ENCODE results near the gene COL26A1.

The COL26A1 gene

DNA sequence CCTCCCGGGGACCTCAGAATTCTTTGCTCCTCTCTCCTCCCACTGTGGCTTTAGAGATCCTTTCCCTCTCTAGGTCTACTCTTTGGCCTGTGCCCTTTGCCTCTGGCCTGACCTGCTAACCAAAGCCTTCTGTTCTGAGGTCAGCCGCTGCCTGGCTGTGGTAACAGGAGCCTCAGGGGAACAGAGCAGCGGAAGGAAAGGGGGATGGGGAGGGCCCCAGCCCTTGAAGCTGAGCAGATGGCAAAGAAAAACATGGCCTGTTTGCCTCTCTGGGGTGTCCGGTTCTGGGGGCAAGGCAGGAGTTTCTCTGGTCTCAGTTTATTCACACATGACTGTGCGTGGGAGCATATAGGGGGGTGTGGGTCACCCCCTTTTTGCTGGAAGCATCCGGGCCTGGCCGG is 28.2 kb downstream of the COL26A1 start:
- H3K4me1 ChIP-seq (ENCODE audit: control insufficient read depth, insufficient read depth, low read length), result 0 out of 2 replicates have a peak, but pooled peaks cover 2% of the 10 kb centered on the region
- POLR2A ChIA-PET, result no interaction called here
- CTCF ChIA-PET, result interaction anchor here (2.0 kb wide), 1 partner anchor 20 kb away, joined by 7 read pairs; no protein-coding TSS in a partner anchor
- H3K27ac ChIP-seq (ENCODE audit: extremely low read depth, low read depth, low read length), result no peak overlapping the region
- H3K36me3 ChIP-seq (ENCODE audit: control insufficient read depth in 2 of 2, insufficient read depth in 1 of 2, low read length in 2 of 2), result no peaks in the 10 kb centered on the region; a peak in 1 of 3 replicates
- H3K9me3 ChIP-seq (ENCODE audit: control insufficient read depth, insufficient read depth, low read depth, low read length), result no peaks in the 10 kb centered on the region
- H3K4me3 ChIP-seq (ENCODE audit: low read depth, low read length), result no peak overlapping the region
- TF ChIP-seq, protein P1, sequence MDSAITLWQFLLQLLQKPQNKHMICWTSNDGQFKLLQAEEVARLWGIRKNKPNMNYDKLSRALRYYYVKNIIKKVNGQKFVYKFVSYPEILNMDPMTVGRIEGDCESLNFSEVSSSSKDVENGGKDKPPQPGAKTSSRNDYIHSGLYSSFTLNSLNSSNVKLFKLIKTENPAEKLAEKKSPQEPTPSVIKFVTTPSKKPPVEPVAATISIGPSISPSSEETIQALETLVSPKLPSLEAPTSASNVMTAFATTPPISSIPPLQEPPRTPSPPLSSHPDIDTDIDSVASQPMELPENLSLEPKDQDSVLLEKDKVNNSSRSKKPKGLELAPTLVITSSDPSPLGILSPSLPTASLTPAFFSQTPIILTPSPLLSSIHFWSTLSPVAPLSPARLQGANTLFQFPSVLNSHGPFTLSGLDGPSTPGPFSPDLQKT (IDR thresholded peaks at IDR 0.05; ENCODE audit: borderline replicate concordance, low read depth, low read length), result no peak
- TF ChIP-seq ZNF155 (tag by site-specific recombination; IDR thresholded peaks at IDR 0.05) (no peak), ZNF521 (tag by site-specific recombination; IDR thresholded peaks at IDR 0.05) (no peak), ZNF623 (tag by site-specific recombination; IDR thresholded peaks at IDR 0.05) (no peak), ZNF10 (tag by site-specific recombination; IDR thresholded peaks at IDR 0.05) (no peak)
- TF ChIP-seq, protein P2, sequence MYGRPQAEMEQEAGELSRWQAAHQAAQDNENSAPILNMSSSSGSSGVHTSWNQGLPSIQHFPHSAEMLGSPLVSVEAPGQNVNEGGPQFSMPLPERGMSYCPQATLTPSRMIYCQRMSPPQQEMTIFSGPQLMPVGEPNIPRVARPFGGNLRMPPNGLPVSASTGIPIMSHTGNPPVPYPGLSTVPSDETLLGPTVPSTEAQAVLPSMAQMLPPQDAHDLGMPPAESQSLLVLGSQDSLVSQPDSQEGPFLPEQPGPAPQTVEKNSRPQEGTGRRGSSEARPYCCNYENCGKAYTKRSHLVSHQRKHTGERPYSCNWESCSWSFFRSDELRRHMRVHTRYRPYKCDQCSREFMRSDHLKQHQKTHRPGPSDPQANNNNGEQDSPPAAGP (tag by site-specific recombination; IDR thresholded peaks at IDR 0.05), result no peak

DNA sequence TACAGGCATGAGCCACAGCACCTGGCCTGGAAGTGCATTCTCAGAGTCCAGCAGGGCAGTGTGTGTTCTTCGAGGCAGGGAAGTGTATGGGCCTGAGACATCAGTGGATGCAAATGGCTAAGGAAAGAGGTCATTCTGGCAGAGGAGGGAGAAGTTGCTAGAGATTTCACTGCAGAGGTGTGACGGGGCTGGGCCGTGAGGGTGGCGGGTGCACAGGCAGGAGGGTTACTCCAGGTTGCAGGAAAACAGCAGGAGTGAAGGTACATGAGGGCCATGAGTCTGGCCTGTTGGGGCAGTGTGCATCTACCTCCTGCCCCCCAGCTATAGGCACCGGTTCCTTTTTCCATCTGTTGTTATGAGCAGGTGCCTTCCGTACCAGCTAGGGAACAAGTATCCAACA is 29.3 kb downstream of the COL26A1 start:
- Histone ChIP-seq H3K36me3 (ENCODE audit: control insufficient read depth in 2 of 2, insufficient read depth in 1 of 2, low read length in 2 of 2) (no peaks in the 10 kb centered on the region; a peak in 1 of 3 replicates), H3K27ac (ENCODE audit: extremely low read depth, low read depth, low read length) (no peak overlapping the region), H3K9me3 (ENCODE audit: control insufficient read depth, insufficient read depth, low read depth, low read length) (no peaks in the 10 kb centered on the region), H3K4me3 (ENCODE audit: low read depth, low read length) (no peak overlapping the region), H3K4me1 (ENCODE audit: control insufficient read depth, insufficient read depth, low read length) (0 out of 2 replicates have a peak, but pooled peaks cover 2% of the 10 kb centered on the region)
- TF ChIP-seq, protein P3, sequence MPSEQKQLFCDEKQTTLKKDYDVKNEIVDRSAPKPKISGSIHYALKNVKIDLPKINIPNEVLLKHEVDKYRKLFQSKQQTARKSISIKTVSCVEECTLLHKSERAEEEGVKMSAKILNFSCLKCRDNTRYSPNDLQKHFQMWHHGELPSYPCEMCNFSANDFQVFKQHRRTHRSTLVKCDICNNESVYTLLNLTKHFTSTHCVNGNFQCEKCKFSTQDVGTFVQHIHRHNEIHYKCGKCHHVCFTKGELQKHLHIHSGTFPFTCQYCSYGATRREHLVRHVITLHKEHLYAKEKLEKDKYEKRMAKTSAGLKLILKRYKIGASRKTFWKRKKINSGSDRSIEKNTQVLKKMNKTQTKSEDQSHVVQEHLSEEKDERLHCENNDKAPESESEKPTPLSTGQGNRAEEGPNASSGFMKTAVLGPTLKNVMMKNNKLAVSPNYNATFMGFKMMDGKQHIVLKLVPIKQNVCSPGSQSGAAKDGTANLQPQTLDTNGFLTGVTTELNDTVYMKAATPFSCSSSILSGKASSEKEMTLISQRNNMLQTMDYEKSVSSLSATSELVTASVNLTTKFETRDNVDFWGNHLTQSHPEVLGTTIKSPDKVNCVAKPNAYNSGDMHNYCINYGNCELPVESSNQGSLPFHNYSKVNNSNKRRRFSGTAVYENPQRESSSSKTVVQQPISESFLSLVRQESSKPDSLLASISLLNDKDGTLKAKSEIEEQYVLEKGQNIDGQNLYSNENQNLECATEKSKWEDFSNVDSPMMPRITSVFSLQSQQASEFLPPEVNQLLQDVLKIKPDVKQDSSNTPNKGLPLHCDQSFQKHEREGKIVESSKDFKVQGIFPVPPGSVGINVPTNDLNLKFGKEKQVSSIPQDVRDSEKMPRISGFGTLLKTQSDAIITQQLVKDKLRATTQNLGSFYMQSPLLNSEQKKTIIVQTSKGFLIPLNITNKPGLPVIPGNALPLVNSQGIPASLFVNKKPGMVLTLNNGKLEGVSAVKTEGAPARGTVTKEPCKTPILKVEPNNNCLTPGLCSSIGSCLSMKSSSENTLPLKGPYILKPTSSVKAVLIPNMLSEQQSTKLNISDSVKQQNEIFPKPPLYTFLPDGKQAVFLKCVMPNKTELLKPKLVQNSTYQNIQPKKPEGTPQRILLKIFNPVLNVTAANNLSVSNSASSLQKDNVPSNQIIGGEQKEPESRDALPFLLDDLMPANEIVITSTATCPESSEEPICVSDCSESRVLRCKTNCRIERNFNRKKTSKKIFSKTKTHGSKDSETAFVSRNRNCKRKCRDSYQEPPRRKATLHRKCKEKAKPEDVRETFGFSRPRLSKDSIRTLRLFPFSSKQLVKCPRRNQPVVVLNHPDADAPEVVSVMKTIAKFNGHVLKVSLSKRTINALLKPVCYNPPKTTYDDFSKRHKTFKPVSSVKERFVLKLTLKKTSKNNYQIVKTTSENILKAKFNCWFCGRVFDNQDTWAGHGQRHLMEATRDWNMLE (tag by site-specific recombination; conservative IDR thresholded peaks at IDR 0.05; ENCODE audit: low read depth), result no peak
- TF ChIP-seq ZNF830 (tag by site-specific recombination; IDR thresholded peaks at IDR 0.05; ENCODE audit: low read depth), result no peak
- TF ChIP-seq KLF7 (tag by site-specific recombination; IDR thresholded peaks at IDR 0.05; ENCODE audit: borderline replicate concordance), result no peak
- TF ChIP-seq BCL11A (tag by site-specific recombination; IDR thresholded peaks at IDR 0.05; ENCODE audit: low read depth), result no peak
- TF ChIP-seq, protein P4, sequence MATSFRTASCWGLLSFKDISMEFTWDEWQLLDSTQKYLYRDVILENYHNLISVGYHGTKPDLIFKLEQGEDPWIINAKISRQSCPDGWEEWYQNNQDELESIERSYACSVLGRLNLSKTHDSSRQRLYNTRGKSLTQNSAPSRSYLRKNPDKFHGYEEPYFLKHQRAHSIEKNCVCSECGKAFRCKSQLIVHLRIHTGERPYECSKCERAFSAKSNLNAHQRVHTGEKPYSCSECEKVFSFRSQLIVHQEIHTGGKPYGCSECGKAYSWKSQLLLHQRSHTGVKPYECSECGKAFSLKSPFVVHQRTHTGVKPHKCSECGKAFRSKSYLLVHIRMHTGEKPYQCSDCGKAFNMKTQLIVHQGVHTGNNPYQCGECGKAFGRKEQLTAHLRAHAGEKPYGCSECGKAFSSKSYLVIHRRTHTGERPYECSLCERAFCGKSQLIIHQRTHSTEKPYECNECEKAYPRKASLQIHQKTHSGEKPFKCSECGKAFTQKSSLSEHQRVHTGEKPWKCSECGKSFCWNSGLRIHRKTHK (tag by site-specific recombination; IDR thresholded peaks at IDR 0.05), result no peak
- TF ChIP-seq, protein P5, sequence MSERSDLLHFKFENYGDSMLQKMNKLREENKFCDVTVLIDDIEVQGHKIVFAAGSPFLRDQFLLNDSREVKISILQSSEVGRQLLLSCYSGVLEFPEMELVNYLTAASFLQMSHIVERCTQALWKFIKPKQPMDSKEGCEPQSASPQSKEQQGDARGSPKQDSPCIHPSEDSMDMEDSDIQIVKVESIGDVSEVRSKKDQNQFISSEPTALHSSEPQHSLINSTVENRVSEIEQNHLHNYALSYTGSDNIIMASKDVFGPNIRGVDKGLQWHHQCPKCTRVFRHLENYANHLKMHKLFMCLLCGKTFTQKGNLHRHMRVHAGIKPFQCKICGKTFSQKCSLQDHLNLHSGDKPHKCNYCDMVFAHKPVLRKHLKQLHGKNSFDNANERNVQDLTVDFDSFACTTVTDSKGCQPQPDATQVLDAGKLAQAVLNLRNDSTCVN (tag by site-specific recombination; optimal IDR thresholded peaks at IDR 0.05), result no peak
- no peak for TF ChIP-seq ZNF416 (tag by site-specific recombination; IDR thresholded peaks at IDR 0.05)
- TF ChIP-seq, protein P6, sequence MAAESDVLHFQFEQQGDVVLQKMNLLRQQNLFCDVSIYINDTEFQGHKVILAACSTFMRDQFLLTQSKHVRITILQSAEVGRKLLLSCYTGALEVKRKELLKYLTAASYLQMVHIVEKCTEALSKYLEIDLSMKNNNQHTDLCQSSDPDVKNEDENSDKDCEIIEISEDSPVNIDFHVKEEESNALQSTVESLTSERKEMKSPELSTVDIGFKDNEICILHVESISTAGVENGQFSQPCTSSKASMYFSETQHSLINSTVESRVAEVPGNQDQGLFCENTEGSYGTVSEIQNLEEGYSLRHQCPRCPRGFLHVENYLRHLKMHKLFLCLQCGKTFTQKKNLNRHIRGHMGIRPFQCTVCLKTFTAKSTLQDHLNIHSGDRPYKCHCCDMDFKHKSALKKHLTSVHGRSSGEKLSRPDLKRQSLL (tag by site-specific recombination; IDR thresholded peaks at IDR 0.05), result no peak
- TF ChIP-seq, protein P1 (IDR thresholded peaks at IDR 0.05; ENCODE audit: borderline replicate concordance, low read depth, low read length), result no peak
- no peak for TF ChIP-seq SP7 (tag by site-specific recombination; IDR thresholded peaks at IDR 0.05)
- ChIA-PET CTCF (interaction anchor here (1.1 kb wide), 1 partner anchor 19 kb away, joined by 5 read pairs; no protein-coding TSS in a partner anchor), POLR2A (no interaction called here)
